Ovary (tissue), 9 donors: ENCODE data around the gene CD93. TPM values are rescaled to one million over a fixed set of nuclear protein-coding genes. Genes with fewer than 3 reads are reported as not detected.

Experiments used
- DNase-seq, 5 donors: peaks; one replicate each; pipeline ENCODE4 v3.0.0-alpha.2; 2019 to 2020
- H3K27ac ChIP-seq, 2 donors: fragments of 200-600 bp; one replicate each; pipeline versions ENCODE4 v1.5.1 to v1.8.0; 2019 to 2022
- H3K27me3 ChIP-seq: fragments of 200-600 bp; one replicate; pipeline ENCODE4 v1.8.0; 2022
- H3K36me3 ChIP-seq: fragments of 200-600 bp; sonication (generic); one replicate; pipeline ENCODE4 v1.5.1; 2019
- H3K4me1 ChIP-seq: one replicate; pipeline ENCODE4 v1.8.1; 2013; ENCODE audit warnings: mild to moderate bottlenecking, moderate library complexity; ENCODE audit not compliant: insufficient read depth
- H3K4me3 ChIP-seq: fragments of 200-600 bp; sonication (generic); one replicate; pipeline ENCODE4 v1.5.1; 2017
- H3K9me3 ChIP-seq, 2 donors: fragments of 200-600 bp in 1 of 2; sonication (generic) in 1 of 2; one replicate each; pipeline versions ENCODE4 v1.5.1 to v1.8.1; 2013 to 2019; ENCODE audit warnings: mild to moderate bottlenecking in 1 of 2, moderate library complexity in 1 of 2
- CTCF ChIP-seq, 3 donors: fragments of 450-650 bp in 2 of 3; fragments of 200-600 bp in 1 of 3; IDR thresholded peaks; one replicate each; pipeline versions ENCODE4 v1.5.1 to v1.8.0; 2016 to 2022; ENCODE audit warnings: antibody characterized with exemption in 3 of 3, mild to moderate bottlenecking in 1 of 3
- EP300 ChIP-seq: sonication (generic); formaldehyde crosslinking; IDR thresholded peaks from one replicate; pipeline ENCODE4 v1.6.1; 2017; ENCODE audit warnings: antibody characterized with exemption
- POLR2A ChIP-seq: fragments of 450-650 bp; IDR thresholded peaks from one replicate; pipeline ENCODE4 v1.6.1; 2017; ENCODE audit warnings: antibody characterized with exemption, mild to moderate bottlenecking, moderate library complexity
- whole genome bisulfite sequencing, 3 donors: extraction: QIAGEN DNeasy Blood & Tissue Kit in 1 of 3; methylation state at CpG; one replicate each; pipeline versions ENCODE4 v1.1.5 to v1.1.7; 2013 to 2017; 5-methylcytosine and 5-hydroxymethylcytosine counted together
- intact Hi-C, 4 donors: fragments of 100-400 bp; cut with DNase I; formaldehyde crosslinking; loops; one replicate each; pipeline versions ENCODE4 v1.11.0 to v1.15.1; 2022 to 2023
- polyA plus RNA-seq, 2 donors: library from polyadenylated mRNA; stranded (reverse); fragments of 200-250 nt in 1 of 2; fragments of 350-450 nt in 1 of 2; fragmentation: Illumina TruSeq in 1 of 2; extraction: RNeasy Lipid Tissue Mini Kit (QIAGEN cat#74804) in 1 of 2; gene quantifications; one replicate each; pipeline ENCODE4 v1.2.3, GENCODE V29; 2013 to 2014
- total RNA-seq, 7 donors: library from RNA; depleted of rRNA in 2 of 7; stranded (reverse); fragments of >200 nt in 2 of 7; fragmentation: NEBNext Ultra II Directional in 3 of 7; extraction: Animal tissue kit (Norgen Biotek cat#: 25700) in 3 of 7; gene quantifications; one replicate each; pipeline versions ENCODE4 v1.1.0 to v1.2.4, GENCODE V29; 2016 to 2023
- donor health status: DM: no; HTN: no; CAD: no; lungs with moderate emphysema.
- donor health status: DM: no; HTN: no; CAD: no.
- donor health status: Bipolar disorder and iron deficiency.
- donor health status: DM: yes; HTN: yes; CAD: no.
- donor health status: DM: no; HTN: no; CAD: no.
- donor health status: DM: yes; HTN: yes; CAD: no.

The CD93 gene
- total and polyA plus RNA-seq, 9 donors, result 7.0 to 42.1 (median 18.3) TPM

DNA sequence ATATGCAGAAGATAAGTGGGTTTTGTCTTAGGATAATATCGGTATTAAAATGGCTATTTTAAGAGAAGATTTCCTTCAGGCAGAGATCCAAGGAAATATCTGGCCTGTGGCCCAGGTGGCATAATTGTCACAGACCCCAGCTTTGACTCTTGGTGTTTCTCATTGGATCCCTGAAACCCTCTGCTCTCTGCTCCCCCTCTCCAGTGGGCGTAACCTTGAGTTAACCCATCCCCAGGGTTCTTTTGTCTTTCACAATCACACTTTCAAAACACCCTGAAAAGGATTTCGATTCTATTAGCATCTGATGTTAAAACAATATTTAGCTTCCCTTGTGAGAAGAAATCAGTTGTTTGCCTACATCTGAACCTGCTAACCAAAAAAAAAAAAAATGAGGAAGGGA lies 43.9 kb downstream of the CD93 start:
- H3K4me3 ChIP-seq, result no peak overlapping the region
- no peaks in the 10 kb centered on the region for H3K4me1 ChIP-seq
- H3K36me3 ChIP-seq, result no peaks in the 10 kb centered on the region
- H3K27ac ChIP-seq, result no peak overlapping the region
- DNase-seq, result no peak
- H3K9me3 ChIP-seq, result no peaks in the 10 kb centered on the region
- H3K27me3 ChIP-seq, result no peaks in the 10 kb centered on the region
- WGBS, 3 donors, result 46 to 51% (median 49%) methylated on average over 3 of the region's 3 CpGs
- intact Hi-C loops, result loop anchor here in 1 of 4 donors (10.0 kb wide), 1 partner anchor 303 kb away; no protein-coding TSS in a partner anchor
- TF ChIP-seq POLR2A (no peak), EP300 (no peak), CTCF (IDR thresholded peaks at IDR 0.05) (no peak)

DNA sequence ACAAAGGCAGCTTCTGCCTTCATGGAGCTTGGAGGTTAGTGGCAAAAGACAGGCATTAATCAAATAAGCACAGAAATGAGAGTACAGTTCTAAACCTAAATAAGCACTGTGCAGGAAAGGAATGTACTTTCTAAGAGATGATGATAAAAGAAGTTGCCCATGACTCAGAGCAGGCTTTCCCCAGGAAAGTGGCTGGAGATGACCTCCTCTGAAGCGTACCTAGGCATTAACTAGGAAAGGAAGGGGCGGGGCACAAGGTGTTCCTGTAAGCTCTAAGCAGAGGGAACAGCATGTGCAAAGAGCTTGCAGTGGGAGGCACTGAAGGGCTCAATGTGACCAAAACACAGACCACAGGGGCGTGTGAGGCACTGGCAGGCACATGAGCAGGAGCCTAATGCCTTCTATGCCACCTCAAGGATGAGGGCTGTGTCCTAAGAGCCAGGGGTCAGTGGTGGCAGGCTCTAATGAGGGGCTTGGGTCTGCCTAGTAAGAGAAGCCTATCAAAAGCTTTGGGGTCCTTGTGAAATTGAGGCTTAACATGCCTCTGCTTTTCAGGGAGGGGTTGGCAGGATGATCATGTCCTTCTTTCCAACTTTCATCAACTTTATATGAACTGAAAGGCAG lies 46.1 kb downstream of the CD93 start:
- H3K4me1 ChIP-seq, result no peaks in the 10 kb centered on the region
- no peak overlapping the region for H3K27ac ChIP-seq
- H3K27me3 ChIP-seq, result no peaks in the 10 kb centered on the region
- TF ChIP-seq EP300 (no peak), POLR2A (no peak), CTCF (IDR thresholded peaks at IDR 0.05) (no peak)
- intact Hi-C loops, result loop anchor here in 2 of 4 donors (10.0 kb wide), 2 partner anchors 295 to 305 kb away; no protein-coding TSS in a partner anchor
- no peak for DNase-seq
- H3K9me3 ChIP-seq, result no peaks in the 10 kb centered on the region
- WGBS, 3 donors, result 74 to 83% (median 80%) methylated on average over 3 of the region's 3 CpGs
- no peak overlapping the region for H3K4me3 ChIP-seq
- no peaks in the 10 kb centered on the region for H3K36me3 ChIP-seq

- H3K4me1 ChIP-seq, result no peaks in the 10 kb centered on the region
- no peak overlapping the region for H3K4me3 ChIP-seq
- intact Hi-C loops, result loop anchor here in 1 of 4 donors (10.0 kb wide), 1 partner anchor 295 kb away; no protein-coding TSS in a partner anchor
- no peak overlapping the region for H3K27ac ChIP-seq
- no peaks in the 10 kb centered on the region for H3K36me3 ChIP-seq
- no peak for TF ChIP-seq EP300
- no peak for TF ChIP-seq POLR2A
- no peak for TF ChIP-seq CTCF (IDR thresholded peaks at IDR 0.05)
- WGBS, 3 donors, result 62 to 72% (median 70%) methylated on average over 5 of the region's 5 CpGs
- H3K9me3 ChIP-seq, result no peaks in the 10 kb centered on the region
- no peaks in the 10 kb centered on the region for H3K27me3 ChIP-seq
- DNase-seq, result no peak
Observed at GRCh38 chr20:23039136-23039875, 46.8 kb downstream of the CD93 start.

GRCh38 chr20:23037017-23037481 lies 49.1 kb downstream of the CD93 start:
- no peaks in the 10 kb centered on the region for H3K27me3 ChIP-seq
- no peaks in the 10 kb centered on the region for H3K9me3 ChIP-seq
- H3K36me3 ChIP-seq, result no peaks in the 10 kb centered on the region
- no peak overlapping the region for H3K27ac ChIP-seq
- TF ChIP-seq EP300 (no peak), POLR2A (no peak), CTCF (IDR thresholded peaks at IDR 0.05) (no peak)
- no peak for DNase-seq
- WGBS, 3 donors, result 45 to 56% (median 51%) methylated on average over 3 of the region's 3 CpGs
- no peak overlapping the region for H3K4me3 ChIP-seq
- intact Hi-C loops, result loop anchor here in 1 of 4 donors (10.0 kb wide), 1 partner anchor 298 kb away; no protein-coding TSS in a partner anchor
- no peaks in the 10 kb centered on the region for H3K4me1 ChIP-seq
